PC-9 (cell line): Measurements from ENCODE around the gene CTNNA1.

ENCODE experiments used
- EZH2 ChIP-seq: fragments of 200-600 bp; sonication (generic); IDR thresholded peaks from 2 replicates; pipeline ENCODE4 v1.8.0; 2017; ENCODE audit warnings: antibody characterized with exemption, low read depth
- TF ChIP-seq, protein P1 (sequence below): fragments of 200-600 bp; sonication (generic); conservative IDR thresholded peaks from 2 replicates; pipeline ENCODE4 v1.6.1; 2017; ENCODE audit warnings: mixed run types, antibody characterized with exemption, mild to moderate bottlenecking, moderate library complexity

- TF ChIP-seq, protein P1, sequence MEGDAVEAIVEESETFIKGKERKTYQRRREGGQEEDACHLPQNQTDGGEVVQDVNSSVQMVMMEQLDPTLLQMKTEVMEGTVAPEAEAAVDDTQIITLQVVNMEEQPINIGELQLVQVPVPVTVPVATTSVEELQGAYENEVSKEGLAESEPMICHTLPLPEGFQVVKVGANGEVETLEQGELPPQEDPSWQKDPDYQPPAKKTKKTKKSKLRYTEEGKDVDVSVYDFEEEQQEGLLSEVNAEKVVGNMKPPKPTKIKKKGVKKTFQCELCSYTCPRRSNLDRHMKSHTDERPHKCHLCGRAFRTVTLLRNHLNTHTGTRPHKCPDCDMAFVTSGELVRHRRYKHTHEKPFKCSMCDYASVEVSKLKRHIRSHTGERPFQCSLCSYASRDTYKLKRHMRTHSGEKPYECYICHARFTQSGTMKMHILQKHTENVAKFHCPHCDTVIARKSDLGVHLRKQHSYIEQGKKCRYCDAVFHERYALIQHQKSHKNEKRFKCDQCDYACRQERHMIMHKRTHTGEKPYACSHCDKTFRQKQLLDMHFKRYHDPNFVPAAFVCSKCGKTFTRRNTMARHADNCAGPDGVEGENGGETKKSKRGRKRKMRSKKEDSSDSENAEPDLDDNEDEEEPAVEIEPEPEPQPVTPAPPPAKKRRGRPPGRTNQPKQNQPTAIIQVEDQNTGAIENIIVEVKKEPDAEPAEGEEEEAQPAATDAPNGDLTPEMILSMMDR, result no peak
- TF ChIP-seq EZH2, result no peak
These were observed 131.3 kb downstream of the CTNNA1 start for GRCh38 chr5:138884554-138884953.
